HepG2 (cell line): Measurements from ENCODE around the gene DST. TPM values are rescaled to one million over a fixed set of nuclear protein-coding genes. Genes with fewer than 3 reads are reported as not detected.

Experiments
- HNF4A ChIP-seq: sonication (generic); formaldehyde crosslinking; IDR thresholded peaks from 2 replicates; pipeline ENCODE4 v1.4.0; 2020; ENCODE audit warnings: missing genetic modification reagents
- HOXA3 ChIP-seq: sonication (generic); formaldehyde crosslinking; IDR thresholded peaks from 2 replicates; pipeline ENCODE4 v1.5.0; 2020; ENCODE audit warnings: missing genetic modification reagents
- MED13 ChIP-seq: sonication (generic); formaldehyde crosslinking; IDR thresholded peaks from 2 replicates; pipeline ENCODE4 v1.5.0; 2020; ENCODE audit warnings: missing genetic modification reagents
- PAF1 ChIP-seq: IDR thresholded peaks from 2 replicates; pipeline ENCODE4 v1.6.1; 2016; ENCODE audit warnings: missing genetic modification reagents, missing compliant biosample characterization
- PHF21A ChIP-seq: sonication (generic); formaldehyde crosslinking; IDR thresholded peaks from 2 replicates; pipeline ENCODE4 v1.5.0; 2020; ENCODE audit warnings: mild to moderate bottlenecking, missing genetic modification reagents
- SOX6 ChIP-seq, 2 experiments: fragments of 450-650 bp in 1 of 2; sonication (generic) in 1 of 2; formaldehyde crosslinking in 1 of 2; IDR thresholded peaks; 2 replicates each; pipeline versions ENCODE4 v1.4.0 to v1.6.1; 2017 to 2020; ENCODE audit warnings: antibody characterized with exemption in 1 of 2, mild to moderate bottlenecking in 1 of 2, missing genetic modification reagents in 1 of 2
- ZNF549 ChIP-seq: sonication (generic); formaldehyde crosslinking; IDR thresholded peaks from 2 replicates; pipeline ENCODE4 v1.5.0; 2020; ENCODE audit warnings: missing genetic modification reagents
- ZNF724P ChIP-seq: sonication (generic); formaldehyde crosslinking; IDR thresholded peaks from 2 replicates; pipeline ENCODE4 v1.8.0; 2022; ENCODE audit warnings: missing genetic modification reagents, borderline replicate concordance
- ZNF790 ChIP-seq: sonication (generic); formaldehyde crosslinking; IDR thresholded peaks from 2 replicates; pipeline ENCODE4 v1.8.0; 2022; ENCODE audit warnings: missing genetic modification reagents, mild to moderate bottlenecking, borderline replicate concordance
- polyA plus RNA-seq, 8 experiments: library from polyadenylated mRNA; depleted of rRNA in 3 of 8; stranded (reverse) in 7 of 8; unstranded in 1 of 8; fragments of >200 nt; fragmentation: Illumina TruSeq in 4 of 8; extraction: Trizol in 4 of 8; gene quantifications; 2 replicates each; pipeline versions ENCODE4 v1.2.1 to v1.2.3, GENCODE V29; 2011 to 2016; ENCODE audit warnings: low read depth in 4 of 8, missing spikeins in 1 of 8, mixed read lengths in 1 of 8; ENCODE audit not compliant: insufficient read depth in 1 of 8
- total RNA-seq, 5 experiments: library from RNA; depleted of rRNA; stranded (reverse); fragments of >200 nt; fragmentation: Illumina TruSeq; extraction: Trizol; gene quantifications; 2 replicates each; pipeline ENCODE4 v1.2.3, GENCODE V29; 2016; ENCODE audit warnings: low read depth in 1 of 5
- TF ChIP-seq, protein P1 (sequence below): IDR thresholded peaks from 2 replicates; pipeline ENCODE4 v1.6.1; 2016; ENCODE audit warnings: low read depth, control low read depth
- TF ChIP-seq, protein P2 (sequence below): sonication (generic); formaldehyde crosslinking; IDR thresholded peaks from 2 replicates; pipeline ENCODE4 v1.5.0; 2020; ENCODE audit warnings: missing genetic modification reagents
- TF ChIP-seq, protein P3 (sequence below): sonication (generic); formaldehyde crosslinking; IDR thresholded peaks from 2 replicates; pipeline ENCODE4 v1.5.0; 2020; ENCODE audit warnings: missing genetic modification reagents, mild to moderate bottlenecking, borderline replicate concordance
- TF ChIP-seq, protein P4 (sequence below), 2 experiments: sonication (generic) in 1 of 2; formaldehyde crosslinking in 1 of 2; IDR thresholded peaks; 2 replicates each; pipeline versions ENCODE4 v1.6.1 to v1.9.0; 2014 to 2022; ENCODE audit warnings: antibody characterized with exemption in 1 of 2, borderline replicate concordance in 1 of 2, inconsistent platforms in 1 of 2, low read depth in 1 of 2, missing genetic modification reagents in 1 of 2

Gene DST
- total and polyA plus RNA-seq, 2 of the 13 experiments (the other 11 are each of a cell fraction or from before 2014, with no cell fraction given): 64.4 to 89.0 TPM

DNA sequence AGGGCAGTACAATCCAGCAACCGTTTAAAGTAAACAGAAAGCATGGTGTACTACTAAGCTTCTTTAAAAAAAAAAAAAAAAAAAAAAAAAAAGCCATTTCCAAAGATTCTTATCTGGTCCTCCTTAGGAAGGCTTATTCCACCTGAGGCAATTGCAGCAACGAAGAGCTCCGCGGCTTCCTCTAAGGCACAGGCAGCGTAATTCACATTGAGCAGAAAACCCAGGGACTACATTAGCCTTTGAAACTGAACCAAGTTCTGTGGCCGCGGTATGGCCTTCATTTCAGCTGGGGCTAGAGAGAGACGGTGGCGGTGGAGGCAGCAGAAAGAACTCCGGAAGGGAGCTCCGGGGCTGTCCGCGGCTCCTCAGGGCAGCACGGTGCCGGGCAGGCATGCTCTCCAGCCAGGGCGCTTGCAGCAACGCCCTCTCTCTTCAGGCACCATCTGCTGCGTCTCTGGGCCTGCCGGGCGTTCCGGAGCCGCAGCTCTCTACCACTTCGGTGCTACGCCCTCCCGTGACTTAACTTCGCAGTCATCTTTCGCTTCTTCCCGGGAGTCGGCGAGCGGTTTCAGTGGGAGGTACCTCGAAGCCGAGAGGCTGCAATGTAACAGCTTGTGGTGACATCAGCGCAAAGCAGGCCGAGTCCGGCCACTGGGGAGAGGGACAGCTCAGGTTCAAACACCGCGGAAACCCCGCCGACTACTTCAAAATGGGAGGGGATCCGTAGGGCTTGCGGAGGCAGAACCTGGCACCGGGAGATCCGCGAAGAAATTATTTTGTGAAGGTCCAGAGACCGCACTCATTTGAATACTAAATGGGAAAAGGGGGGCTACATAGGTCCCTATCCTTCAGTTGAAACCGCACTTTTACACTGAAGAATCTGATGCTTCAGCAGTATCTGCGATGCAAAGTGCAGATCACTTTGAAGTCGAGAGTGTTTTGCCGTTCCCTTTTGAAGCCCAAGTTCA lies 100.0 kb downstream of the DST start (continued):
- TF ChIP-seq, protein P1, sequence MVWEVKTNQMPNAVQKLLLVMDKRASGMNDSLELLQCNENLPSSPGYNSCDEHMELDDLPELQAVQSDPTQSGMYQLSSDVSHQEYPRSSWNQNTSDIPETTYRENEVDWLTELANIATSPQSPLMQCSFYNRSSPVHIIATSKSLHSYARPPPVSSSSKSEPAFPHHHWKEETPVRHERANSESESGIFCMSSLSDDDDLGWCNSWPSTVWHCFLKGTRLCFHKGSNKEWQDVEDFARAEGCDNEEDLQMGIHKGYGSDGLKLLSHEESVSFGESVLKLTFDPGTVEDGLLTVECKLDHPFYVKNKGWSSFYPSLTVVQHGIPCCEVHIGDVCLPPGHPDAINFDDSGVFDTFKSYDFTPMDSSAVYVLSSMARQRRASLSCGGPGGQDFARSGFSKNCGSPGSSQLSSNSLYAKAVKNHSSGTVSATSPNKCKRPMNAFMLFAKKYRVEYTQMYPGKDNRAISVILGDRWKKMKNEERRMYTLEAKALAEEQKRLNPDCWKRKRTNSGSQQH (CRISPR knock-in tag): peak; percentile 81; the same call in 1 of the 2 replicates
- TF ChIP-seq MED13 (CRISPR knock-in tag) (peak; percentile 22; the same call in 1 of the 2 replicates), SOX6 (IDR thresholded peaks at IDR 0.05) (no peak), SOX6 (CRISPR knock-in tag; IDR thresholded peaks at IDR 0.05) (peak; percentile 94), HNF4A (CRISPR knock-in tag) (no peak; the same call in 1 of the 2 replicates), ZNF724P (peak; percentile 48), PHF21A (CRISPR knock-in tag) (peak; percentile 96), ZNF790 (CRISPR knock-in tag) (peak; percentile 48; the same call in 1 of the 2 replicates), ZNF549 (CRISPR knock-in tag) (no peak), PAF1 (CRISPR knock-in tag) (no peak), HOXA3 (CRISPR knock-in tag) (peak; percentile 97)
- TF ChIP-seq, protein P2, sequence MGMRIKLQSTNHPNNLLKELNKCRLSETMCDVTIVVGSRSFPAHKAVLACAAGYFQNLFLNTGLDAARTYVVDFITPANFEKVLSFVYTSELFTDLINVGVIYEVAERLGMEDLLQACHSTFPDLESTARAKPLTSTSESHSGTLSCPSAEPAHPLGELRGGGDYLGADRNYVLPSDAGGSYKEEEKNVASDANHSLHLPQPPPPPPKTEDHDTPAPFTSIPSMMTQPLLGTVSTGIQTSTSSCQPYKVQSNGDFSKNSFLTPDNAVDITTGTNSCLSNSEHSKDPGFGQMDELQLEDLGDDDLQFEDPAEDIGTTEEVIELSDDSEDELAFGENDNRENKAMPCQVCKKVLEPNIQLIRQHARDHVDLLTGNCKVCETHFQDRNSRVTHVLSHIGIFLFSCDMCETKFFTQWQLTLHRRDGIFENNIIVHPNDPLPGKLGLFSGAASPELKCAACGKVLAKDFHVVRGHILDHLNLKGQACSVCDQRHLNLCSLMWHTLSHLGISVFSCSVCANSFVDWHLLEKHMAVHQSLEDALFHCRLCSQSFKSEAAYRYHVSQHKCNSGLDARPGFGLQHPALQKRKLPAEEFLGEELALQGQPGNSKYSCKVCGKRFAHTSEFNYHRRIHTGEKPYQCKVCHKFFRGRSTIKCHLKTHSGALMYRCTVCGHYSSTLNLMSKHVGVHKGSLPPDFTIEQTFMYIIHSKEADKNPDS (CRISPR knock-in tag): 0 out of 2 replicates have a peak, but pooled peaks have one; percentile 31
- TF ChIP-seq, protein P3, sequence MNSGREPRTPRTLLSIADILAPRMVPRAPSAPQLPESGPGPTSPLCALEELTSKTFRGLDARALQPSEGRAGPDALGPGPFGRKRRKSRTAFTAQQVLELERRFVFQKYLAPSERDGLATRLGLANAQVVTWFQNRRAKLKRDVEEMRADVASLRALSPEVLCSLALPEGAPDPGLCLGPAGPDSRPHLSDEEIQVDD (CRISPR knock-in tag): peak; percentile 55; the same call in 1 of the 2 replicates
- TF ChIP-seq, protein P4, sequence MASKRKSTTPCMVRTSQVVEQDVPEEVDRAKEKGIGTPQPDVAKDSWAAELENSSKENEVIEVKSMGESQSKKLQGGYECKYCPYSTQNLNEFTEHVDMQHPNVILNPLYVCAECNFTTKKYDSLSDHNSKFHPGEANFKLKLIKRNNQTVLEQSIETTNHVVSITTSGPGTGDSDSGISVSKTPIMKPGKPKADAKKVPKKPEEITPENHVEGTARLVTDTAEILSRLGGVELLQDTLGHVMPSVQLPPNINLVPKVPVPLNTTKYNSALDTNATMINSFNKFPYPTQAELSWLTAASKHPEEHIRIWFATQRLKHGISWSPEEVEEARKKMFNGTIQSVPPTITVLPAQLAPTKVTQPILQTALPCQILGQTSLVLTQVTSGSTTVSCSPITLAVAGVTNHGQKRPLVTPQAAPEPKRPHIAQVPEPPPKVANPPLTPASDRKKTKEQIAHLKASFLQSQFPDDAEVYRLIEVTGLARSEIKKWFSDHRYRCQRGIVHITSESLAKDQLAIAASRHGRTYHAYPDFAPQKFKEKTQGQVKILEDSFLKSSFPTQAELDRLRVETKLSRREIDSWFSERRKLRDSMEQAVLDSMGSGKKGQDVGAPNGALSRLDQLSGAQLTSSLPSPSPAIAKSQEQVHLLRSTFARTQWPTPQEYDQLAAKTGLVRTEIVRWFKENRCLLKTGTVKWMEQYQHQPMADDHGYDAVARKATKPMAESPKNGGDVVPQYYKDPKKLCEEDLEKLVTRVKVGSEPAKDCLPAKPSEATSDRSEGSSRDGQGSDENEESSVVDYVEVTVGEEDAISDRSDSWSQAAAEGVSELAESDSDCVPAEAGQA (IDR thresholded peaks at IDR 0.05; ENCODE audit: low read depth): peak; percentile 84
- TF ChIP-seq, protein P4 (CRISPR knock-in tag; IDR thresholded peaks at IDR 0.05; ENCODE audit: borderline replicate concordance): 0 out of 2 replicates have a peak, but pooled peaks have one; percentile 34
